Adrenal gland (tissue), 5 donors: ENCODE results near the gene EXOC6.

Source experiments
- CTCF ChIP-seq, 6 experiments: fragments of 450-650 bp in 4 of 6; fragments of 200-600 bp in 2 of 6; sonication (generic) in 1 of 6; IDR thresholded peaks; 1 replicate in 5 of 6; 2 replicates in 1 of 6; pipeline versions ENCODE4 v1.5.1 to v1.8.0; 2016 to 2021; ENCODE audit warnings: antibody characterized with exemption in 6 of 6, mild to moderate bottlenecking in 2 of 6, moderate library complexity in 1 of 6
- POLR2A ChIP-seq, 2 donors: fragments of 450-650 bp; IDR thresholded peaks; one replicate each; pipeline ENCODE4 v1.6.1; 2017; ENCODE audit warnings: antibody characterized with exemption in 2 of 2, mild to moderate bottlenecking in 2 of 2, moderate library complexity in 1 of 2
- donor health status: DM: no; HTN: no; CAD: no.

DNA sequence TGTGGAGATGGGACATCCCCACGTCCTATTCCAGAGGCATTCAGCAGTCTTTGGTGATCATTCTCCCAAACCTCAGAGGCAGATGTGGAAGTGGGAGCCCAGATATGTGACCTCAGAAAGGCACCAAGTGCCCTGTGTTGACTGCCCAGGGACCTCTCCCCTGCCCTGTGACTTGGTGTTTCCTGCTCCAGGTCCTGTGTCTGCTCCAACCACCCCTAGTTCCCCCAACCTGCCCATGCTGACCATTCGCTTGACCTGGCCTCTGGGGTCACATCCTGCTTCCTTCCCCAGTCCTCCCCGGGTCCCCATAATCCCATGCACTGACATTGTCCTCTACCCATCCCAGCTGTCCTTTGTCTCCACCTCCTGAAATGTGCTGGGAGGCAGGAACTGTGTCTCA, 233.0 kb downstream of the EXOC6 start:
- TF ChIP-seq CTCF (IDR thresholded peaks at IDR 0.05) (no peak), POLR2A (IDR thresholded peaks at IDR 0.05) (no peak)
